Measurements from ENCODE around the gene ATP6V1D.

DNA sequence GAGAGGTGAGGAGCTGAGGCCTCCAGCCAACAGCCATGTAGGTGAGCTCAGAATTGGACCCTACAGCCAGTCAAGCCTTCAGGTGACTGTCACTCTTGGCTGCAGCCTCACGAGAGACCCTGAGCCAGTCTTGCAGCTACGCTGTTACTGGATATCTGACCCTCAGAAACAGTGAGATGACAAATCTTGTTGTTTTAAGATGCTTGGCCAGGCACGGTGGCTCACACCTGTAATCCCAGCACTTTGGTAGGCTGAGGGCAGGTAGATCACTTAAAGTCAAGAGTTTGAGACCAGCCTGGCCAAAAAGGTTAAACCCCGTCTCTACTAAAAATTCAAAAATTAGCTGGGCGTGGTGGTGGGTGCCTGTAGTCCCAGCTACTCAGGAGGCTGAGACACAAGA lies 46.2 kb upstream of the ATP6V1D start:
- TF ChIP-seq, protein P1, sequence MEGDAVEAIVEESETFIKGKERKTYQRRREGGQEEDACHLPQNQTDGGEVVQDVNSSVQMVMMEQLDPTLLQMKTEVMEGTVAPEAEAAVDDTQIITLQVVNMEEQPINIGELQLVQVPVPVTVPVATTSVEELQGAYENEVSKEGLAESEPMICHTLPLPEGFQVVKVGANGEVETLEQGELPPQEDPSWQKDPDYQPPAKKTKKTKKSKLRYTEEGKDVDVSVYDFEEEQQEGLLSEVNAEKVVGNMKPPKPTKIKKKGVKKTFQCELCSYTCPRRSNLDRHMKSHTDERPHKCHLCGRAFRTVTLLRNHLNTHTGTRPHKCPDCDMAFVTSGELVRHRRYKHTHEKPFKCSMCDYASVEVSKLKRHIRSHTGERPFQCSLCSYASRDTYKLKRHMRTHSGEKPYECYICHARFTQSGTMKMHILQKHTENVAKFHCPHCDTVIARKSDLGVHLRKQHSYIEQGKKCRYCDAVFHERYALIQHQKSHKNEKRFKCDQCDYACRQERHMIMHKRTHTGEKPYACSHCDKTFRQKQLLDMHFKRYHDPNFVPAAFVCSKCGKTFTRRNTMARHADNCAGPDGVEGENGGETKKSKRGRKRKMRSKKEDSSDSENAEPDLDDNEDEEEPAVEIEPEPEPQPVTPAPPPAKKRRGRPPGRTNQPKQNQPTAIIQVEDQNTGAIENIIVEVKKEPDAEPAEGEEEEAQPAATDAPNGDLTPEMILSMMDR (optimal IDR thresholded peaks at IDR 0.05 in 1 of 3, IDR thresholded peaks at IDR 0.05 in 1 of 3, conservative IDR thresholded peaks at IDR 0.05 in 1 of 3; ENCODE audit: extremely low read depth in 1 of 3, insufficient read depth in 2 of 3, low read length in 3 of 3), result no peak
- no peak for TF ChIP-seq EZH2 (IDR thresholded peaks at IDR 0.05; ENCODE audit: low read length)

Data from keratinocyte (primary cell).